ENCODE measurements around the gene SACM1L. TPM values are rescaled to one million over a fixed set of nuclear protein-coding genes. Genes with fewer than 3 reads are reported as not detected.

SACM1L gene
- total RNA-seq, 1 experiment from 2014 or later, result 79.6 TPM

DNA sequence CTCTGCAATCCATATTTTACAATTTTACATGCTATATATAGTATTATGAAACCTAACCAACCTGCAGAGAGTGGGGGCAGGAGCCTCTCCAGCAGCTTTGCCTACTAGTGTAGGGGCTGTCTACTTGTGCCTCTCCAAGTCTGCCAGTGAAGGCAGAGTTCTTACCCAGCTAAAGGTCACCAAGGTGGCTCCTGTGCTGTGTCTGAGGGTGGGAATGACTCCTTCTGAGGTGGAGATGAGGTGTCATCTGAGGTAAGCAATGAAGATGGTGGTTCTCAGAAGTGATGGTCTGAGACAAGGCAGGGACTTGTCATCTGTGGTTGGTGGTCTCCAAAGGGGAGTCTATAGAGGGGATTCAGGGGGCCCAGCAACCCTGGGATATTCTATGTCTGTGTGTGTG is 47.5 kb downstream of the SACM1L start:
- CTCF ChIA-PET, result interaction anchor here (1.0 kb wide), 1 partner anchor 77 kb away, joined by 5 read pairs; no protein-coding TSS in a partner anchor
- H3K36me3 Mint-ChIP-seq, result peaks cover 81% of the 10 kb centered on the region
- no peaks in the 10 kb centered on the region for H3K9me3 Mint-ChIP-seq
- ATAC-seq (no peak), DNase-seq (ENCODE audit: low spot score) (no peak)
- POLR2A ChIA-PET, result no interaction called here
- peak overlapping the region; percentile 6; the same call in 1 of the 2 replicates for H3K27ac Mint-ChIP-seq
- H3K4me1 Mint-ChIP-seq, result peaks cover 48% of the 10 kb centered on the region
- H3K4me3 Mint-ChIP-seq, result no peak overlapping the region
- no peak for TF ChIP-seq GTF2I (CRISPR knock-in tag; conservative IDR thresholded peaks at IDR 0.05)
- TF ChIP-seq CREB1 (CRISPR knock-in tag; IDR thresholded peaks at IDR 0.05), result no peak
- no peak for TF ChIP-seq ESRRA (CRISPR knock-in tag; IDR thresholded peaks at IDR 0.05; ENCODE audit: borderline replicate concordance)
- no peak for TF ChIP-seq NFATC4 (CRISPR knock-in tag; IDR thresholded peaks at IDR 0.05)
- TF ChIP-seq HMGA2 (CRISPR knock-in tag; IDR thresholded peaks at IDR 0.05), result no peak
- no peak for TF ChIP-seq ZNF416 (CRISPR knock-in tag; IDR thresholded peaks at IDR 0.05)
- TF ChIP-seq ZNF532 (CRISPR knock-in tag; IDR thresholded peaks at IDR 0.05; ENCODE audit: borderline replicate concordance), result no peak
- no peaks in the 10 kb centered on the region for H3K27me3 Mint-ChIP-seq (ENCODE audit: low read depth)

GRCh38 chr3:45737234-45737633 is 48.0 kb downstream of the SACM1L start:
- ChIA-PET CTCF (interaction anchor here (1.0 kb wide), 1 partner anchor 77 kb away, joined by 5 read pairs; no protein-coding TSS in a partner anchor), POLR2A (no interaction called here)
- ATAC-seq, result peak; percentile 61
- TF ChIP-seq ESRRA (CRISPR knock-in tag; IDR thresholded peaks at IDR 0.05; ENCODE audit: borderline replicate concordance) (no peak), TEAD4 (CRISPR knock-in tag; IDR thresholded peaks at IDR 0.05) (no peak), IRF2 (CRISPR knock-in tag; IDR thresholded peaks at IDR 0.05; ENCODE audit: borderline replicate concordance, low read depth) (no peak), ZNF121 (CRISPR knock-in tag; IDR thresholded peaks at IDR 0.05) (no peak), SMAD4 (CRISPR knock-in tag; IDR thresholded peaks at IDR 0.05) (no peak)
- TF ChIP-seq, protein P1, sequence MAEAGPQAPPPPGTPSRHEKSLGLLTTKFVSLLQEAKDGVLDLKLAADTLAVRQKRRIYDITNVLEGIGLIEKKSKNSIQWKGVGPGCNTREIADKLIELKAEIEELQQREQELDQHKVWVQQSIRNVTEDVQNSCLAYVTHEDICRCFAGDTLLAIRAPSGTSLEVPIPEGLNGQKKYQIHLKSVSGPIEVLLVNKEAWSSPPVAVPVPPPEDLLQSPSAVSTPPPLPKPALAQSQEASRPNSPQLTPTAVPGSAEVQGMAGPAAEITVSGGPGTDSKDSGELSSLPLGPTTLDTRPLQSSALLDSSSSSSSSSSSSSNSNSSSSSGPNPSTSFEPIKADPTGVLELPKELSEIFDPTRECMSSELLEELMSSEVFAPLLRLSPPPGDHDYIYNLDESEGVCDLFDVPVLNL (CRISPR knock-in tag; IDR thresholded peaks at IDR 0.05; ENCODE audit: borderline replicate concordance, low read depth), result no peak
- Mint-ChIP-seq H3K4me1 (peaks cover 53% of the 10 kb centered on the region), H3K4me3 (no peak overlapping the region), H3K9me3 (no peaks in the 10 kb centered on the region), H3K27me3 (ENCODE audit: low read depth) (no peaks in the 10 kb centered on the region), H3K27ac (peak overlapping the region; percentile 65; the same call in 1 of the 2 replicates), H3K36me3 (peaks cover 79% of the 10 kb centered on the region)
- DNase-seq (ENCODE audit: low spot score), result no peak

DNA sequence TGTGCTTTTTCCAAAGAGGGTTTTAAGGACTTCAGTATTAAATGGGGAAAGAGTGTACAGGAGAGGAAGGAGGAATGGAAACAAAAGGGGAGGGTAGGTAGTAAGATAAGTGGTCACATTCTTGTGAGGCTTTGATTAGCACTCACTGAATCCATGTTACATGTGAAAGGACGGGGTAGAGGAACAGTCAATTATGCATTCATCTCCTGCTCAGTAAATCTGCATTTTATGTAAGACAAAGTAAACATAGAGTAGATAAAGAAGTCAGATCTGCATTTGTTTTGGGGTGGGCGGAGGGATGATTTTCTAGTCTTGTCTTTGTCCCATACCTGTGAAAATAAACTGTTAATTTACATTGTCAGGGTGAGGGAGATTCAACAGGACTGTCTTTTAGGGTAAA is 50.8 kb downstream of the SACM1L start:
- H3K27ac Mint-ChIP-seq, result peak overlapping the region; percentile 91
- ATAC-seq (peak; percentile 54), DNase-seq (ENCODE audit: low spot score) (no peak)
- no peak for TF ChIP-seq SOX15 (CRISPR knock-in tag; IDR thresholded peaks at IDR 0.05)
- no peak for TF ChIP-seq FOXJ3 (CRISPR knock-in tag; IDR thresholded peaks at IDR 0.05; ENCODE audit: borderline replicate concordance)
- no peak for TF ChIP-seq IRF1 (CRISPR knock-in tag; IDR thresholded peaks at IDR 0.05)
- TF ChIP-seq PREB (CRISPR knock-in tag; IDR thresholded peaks at IDR 0.05; ENCODE audit: borderline replicate concordance), result no peak
- TF ChIP-seq TEAD4 (CRISPR knock-in tag; IDR thresholded peaks at IDR 0.05), result no peak
- TF ChIP-seq GABPB1 (CRISPR knock-in tag; IDR thresholded peaks at IDR 0.05), result no peak
- TF ChIP-seq, protein P2, sequence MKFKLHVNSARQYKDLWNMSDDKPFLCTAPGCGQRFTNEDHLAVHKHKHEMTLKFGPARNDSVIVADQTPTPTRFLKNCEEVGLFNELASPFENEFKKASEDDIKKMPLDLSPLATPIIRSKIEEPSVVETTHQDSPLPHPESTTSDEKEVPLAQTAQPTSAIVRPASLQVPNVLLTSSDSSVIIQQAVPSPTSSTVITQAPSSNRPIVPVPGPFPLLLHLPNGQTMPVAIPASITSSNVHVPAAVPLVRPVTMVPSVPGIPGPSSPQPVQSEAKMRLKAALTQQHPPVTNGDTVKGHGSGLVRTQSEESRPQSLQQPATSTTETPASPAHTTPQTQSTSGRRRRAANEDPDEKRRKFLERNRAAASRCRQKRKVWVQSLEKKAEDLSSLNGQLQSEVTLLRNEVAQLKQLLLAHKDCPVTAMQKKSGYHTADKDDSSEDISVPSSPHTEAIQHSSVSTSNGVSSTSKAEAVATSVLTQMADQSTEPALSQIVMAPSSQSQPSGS (CRISPR knock-in tag; IDR thresholded peaks at IDR 0.05; ENCODE audit: borderline replicate concordance, low read depth), result no peak
- TF ChIP-seq ZSCAN18 (CRISPR knock-in tag; IDR thresholded peaks at IDR 0.05), result no peak
- H3K4me3 Mint-ChIP-seq, result peak overlapping the region; percentile 1
- POLR2A ChIA-PET, result no interaction called here
- no peaks in the 10 kb centered on the region for H3K9me3 Mint-ChIP-seq
- H3K27me3 Mint-ChIP-seq (ENCODE audit: low read depth), result no peaks in the 10 kb centered on the region
- CTCF ChIA-PET, result no interaction called here
- peaks cover 78% of the 10 kb centered on the region for H3K36me3 Mint-ChIP-seq
- peaks cover 56% of the 10 kb centered on the region for H3K4me1 Mint-ChIP-seq
